Neuron (in vitro differentiated cells): ENCODE data around the gene ITPR1.
A peak's percentile ranks its signal among the peaks of the same experiment; 100 is the strongest.

Source experiments
- H2AFZ ChIP-seq: one replicate; pipeline ENCODE4 v1.6.1; 2013; ENCODE audit warnings: low read depth, mild to moderate bottlenecking, inconsistent platforms, low read length, moderate library complexity
- H3K27me3 ChIP-seq: one replicate; pipeline ENCODE4 v1.6.1; 2013; ENCODE audit warnings: low read length; ENCODE audit not compliant: insufficient read depth
- H3K36me3 ChIP-seq: one replicate; pipeline ENCODE4 v1.6.1; 2013; ENCODE audit warnings: low read length; ENCODE audit not compliant: insufficient read depth
- H3K4me1 ChIP-seq: one replicate; pipeline ENCODE4 v1.6.1; 2013; ENCODE audit warnings: low read length; ENCODE audit not compliant: insufficient read depth
- H3K4me3 ChIP-seq: 2 replicates; pipeline ENCODE4 v1.5.1; 2013; ENCODE audit warnings: mild to moderate bottlenecking, low read length, moderate library complexity
- H3K9me3 ChIP-seq: one replicate; pipeline ENCODE4 v1.6.1; 2013; ENCODE audit warnings: low read length

ITPR1 gene

GRCh38 chr3:4855676-4856075 lies 362.5 kb downstream of the ITPR1 start:
- H3K4me1 ChIP-seq: no peaks in the 10 kb centered on the region
- H2AFZ ChIP-seq: no peak overlapping the region
- no peaks in the 10 kb centered on the region for H3K9me3 ChIP-seq
- no peaks in the 10 kb centered on the region for H3K36me3 ChIP-seq
- H3K4me3 ChIP-seq: no peak overlapping the region
- no peaks in the 10 kb centered on the region for H3K27me3 ChIP-seq

DNA sequence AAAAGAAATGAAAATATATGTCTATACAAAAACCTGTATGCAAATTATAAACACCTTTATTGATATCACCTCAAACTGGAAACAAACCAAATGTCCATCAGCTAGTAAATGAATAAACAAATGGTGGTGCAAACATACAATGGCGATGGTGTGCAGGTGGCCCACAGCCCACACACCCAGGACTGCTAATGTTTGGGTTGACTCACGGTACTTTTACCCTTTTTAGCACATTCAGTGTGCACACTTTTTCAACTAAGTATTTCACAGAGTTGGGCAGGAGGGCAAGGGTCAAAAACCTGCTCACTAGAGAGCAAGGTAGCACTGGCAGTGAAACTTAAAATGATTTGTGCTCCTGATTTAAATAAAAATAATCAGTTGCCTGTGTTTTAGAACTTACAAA lies 363.0 kb downstream of the ITPR1 start:
- H2AFZ ChIP-seq: no peak overlapping the region
- no peaks in the 10 kb centered on the region for H3K4me1 ChIP-seq
- no peaks in the 10 kb centered on the region for H3K36me3 ChIP-seq
- no peaks in the 10 kb centered on the region for H3K9me3 ChIP-seq
- H3K27me3 ChIP-seq: no peaks in the 10 kb centered on the region
- no peak overlapping the region for H3K4me3 ChIP-seq

GRCh38 chr3:4856564-4856963 lies 363.4 kb downstream of the ITPR1 start:
- no peaks in the 10 kb centered on the region for H3K4me1 ChIP-seq
- no peaks in the 10 kb centered on the region for H3K36me3 ChIP-seq
- H2AFZ ChIP-seq: no peak overlapping the region
- no peaks in the 10 kb centered on the region for H3K27me3 ChIP-seq
- no peaks in the 10 kb centered on the region for H3K9me3 ChIP-seq
- no peak overlapping the region for H3K4me3 ChIP-seq

DNA sequence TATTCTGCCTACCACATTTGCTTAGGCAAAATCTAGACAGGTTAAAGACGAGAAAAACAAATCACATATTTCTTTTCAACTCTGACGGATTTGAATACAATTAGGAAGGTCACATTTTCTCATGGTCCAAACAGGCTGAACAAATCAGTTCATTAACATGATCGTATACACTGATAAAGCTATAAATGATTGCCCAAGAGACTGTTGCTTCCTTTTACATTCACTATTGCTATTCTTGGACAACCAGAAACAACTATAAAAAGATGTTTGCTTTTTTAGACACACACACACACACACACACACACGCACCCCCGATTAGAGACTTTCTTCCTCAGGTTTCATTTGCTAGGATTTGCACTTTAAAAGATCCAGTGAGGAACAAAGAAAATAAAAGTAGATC lies 363.8 kb downstream of the ITPR1 start:
- no peaks in the 10 kb centered on the region for H3K27me3 ChIP-seq
- no peak overlapping the region for H2AFZ ChIP-seq
- no peaks in the 10 kb centered on the region for H3K4me1 ChIP-seq
- H3K4me3 ChIP-seq: no peak overlapping the region
- no peaks in the 10 kb centered on the region for H3K9me3 ChIP-seq
- no peaks in the 10 kb centered on the region for H3K36me3 ChIP-seq

GRCh38 chr3:4859788-4860187 lies 366.6 kb downstream of the ITPR1 start:
- H3K36me3 ChIP-seq: no peaks in the 10 kb centered on the region
- H3K27me3 ChIP-seq: no peaks in the 10 kb centered on the region
- no peaks in the 10 kb centered on the region for H3K9me3 ChIP-seq
- H3K4me1 ChIP-seq: no peaks in the 10 kb centered on the region
- no peak overlapping the region for H2AFZ ChIP-seq
- no peak overlapping the region for H3K4me3 ChIP-seq

DNA sequence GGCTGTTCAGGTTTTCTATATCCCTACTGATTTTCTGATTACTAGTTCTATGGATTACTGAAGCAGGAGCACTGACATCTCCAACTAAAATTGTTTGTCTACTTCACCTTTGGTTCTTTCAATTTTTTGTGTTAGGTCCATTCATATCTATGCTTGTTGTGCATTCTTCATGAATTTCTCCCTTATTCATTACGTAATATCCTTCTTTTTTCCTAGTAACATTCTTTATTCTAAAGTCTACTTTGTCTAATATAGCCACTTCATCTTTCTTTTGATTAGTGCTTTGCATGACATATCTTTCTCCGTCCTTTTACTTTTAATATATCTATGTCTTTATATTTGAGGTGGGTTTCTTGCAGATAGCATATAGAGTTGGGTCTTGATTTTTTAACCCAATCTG lies 369.8 kb downstream of the ITPR1 start:
- H3K9me3 ChIP-seq: no peaks in the 10 kb centered on the region
- no peak overlapping the region for H3K4me3 ChIP-seq
- no peaks in the 10 kb centered on the region for H3K27me3 ChIP-seq
- H2AFZ ChIP-seq: no peak overlapping the region
- H3K4me1 ChIP-seq: no peaks in the 10 kb centered on the region
- no peaks in the 10 kb centered on the region for H3K36me3 ChIP-seq

GRCh38 chr3:4864503-4864902 lies 371.4 kb downstream of the ITPR1 start:
- H3K27me3 ChIP-seq: no peaks in the 10 kb centered on the region
- no peak overlapping the region for H2AFZ ChIP-seq
- no peaks in the 10 kb centered on the region for H3K9me3 ChIP-seq
- no peaks in the 10 kb centered on the region for H3K4me1 ChIP-seq
- no peak overlapping the region for H3K4me3 ChIP-seq
- no peaks in the 10 kb centered on the region for H3K36me3 ChIP-seq

DNA sequence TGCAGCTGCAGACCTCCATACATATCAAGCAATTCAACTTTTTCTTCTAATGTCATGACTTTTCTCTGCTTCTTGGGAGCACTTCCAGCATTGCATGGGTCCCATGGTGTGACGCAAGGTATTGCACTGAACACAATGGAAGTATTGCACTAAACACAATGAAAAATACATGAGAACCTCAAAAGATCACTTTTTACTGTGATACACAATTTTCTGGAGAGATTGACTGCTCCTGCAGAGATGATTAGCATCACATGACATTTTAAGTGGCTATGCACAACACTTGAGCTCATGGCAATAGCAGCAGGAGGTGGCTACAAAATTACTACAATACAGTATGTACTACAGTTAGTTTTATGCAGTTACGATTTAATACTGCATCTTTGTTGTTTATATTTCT lies 372.6 kb downstream of the ITPR1 start:
- Histone ChIP-seq H3K27me3 (no peaks in the 10 kb centered on the region), H3K4me1 (no peaks in the 10 kb centered on the region), H3K9me3 (no peaks in the 10 kb centered on the region), H3K36me3 (no peaks in the 10 kb centered on the region), H2AFZ (no peak overlapping the region), H3K4me3 (no peak overlapping the region)

DNA sequence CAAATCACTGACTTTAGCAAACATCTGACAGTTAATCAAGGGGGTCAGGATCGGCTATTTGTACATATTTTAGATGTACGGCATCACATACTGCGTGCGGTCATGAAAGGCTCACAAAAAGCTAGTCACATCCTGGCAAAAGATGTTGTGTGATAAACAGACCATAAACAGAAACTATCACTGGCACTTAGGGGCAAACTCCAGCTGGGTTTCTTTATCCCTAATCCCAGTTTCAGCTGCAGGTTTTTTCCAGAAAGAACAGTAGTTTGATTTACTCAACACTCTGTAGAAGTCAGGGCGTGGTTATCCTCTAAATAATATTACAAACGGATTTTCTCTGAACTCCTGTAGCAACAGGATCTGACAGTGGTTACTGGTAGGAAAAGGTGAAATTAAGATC lies 373.7 kb downstream of the ITPR1 start:
- Histone ChIP-seq H3K9me3 (no peaks in the 10 kb centered on the region), H3K27me3 (no peaks in the 10 kb centered on the region), H3K4me3 (no peak overlapping the region), H3K36me3 (no peaks in the 10 kb centered on the region), H2AFZ (no peak overlapping the region), H3K4me1 (no peaks in the 10 kb centered on the region)

- Histone ChIP-seq H3K4me3 (no peak overlapping the region), H3K4me1 (no peaks in the 10 kb centered on the region), H2AFZ (no peak overlapping the region), H3K27me3 (no peaks in the 10 kb centered on the region), H3K36me3 (no peaks in the 10 kb centered on the region), H3K9me3 (no peaks in the 10 kb centered on the region)
Observed at GRCh38 chr3:4877173-4877787, 384.1 kb downstream of the ITPR1 start.

- Histone ChIP-seq H3K27me3 (no peaks in the 10 kb centered on the region), H3K9me3 (no peaks in the 10 kb centered on the region), H3K4me1 (peaks cover 12% of the 10 kb centered on the region), H2AFZ (no peak overlapping the region), H3K4me3 (no peak overlapping the region), H3K36me3 (no peaks in the 10 kb centered on the region)
Observed at GRCh38 chr3:4880850-4881249, 387.7 kb downstream of the ITPR1 start.

- Histone ChIP-seq H3K4me3 (no peak overlapping the region), H3K9me3 (no peaks in the 10 kb centered on the region), H3K36me3 (no peaks in the 10 kb centered on the region), H3K27me3 (no peaks in the 10 kb centered on the region), H3K4me1 (peaks cover 12% of the 10 kb centered on the region), H2AFZ (no peak overlapping the region)
Observed at GRCh38 chr3:4882548-4882947, 389.4 kb downstream of the ITPR1 start.

- Histone ChIP-seq H3K36me3 (no peaks in the 10 kb centered on the region), H3K9me3 (no peaks in the 10 kb centered on the region)
Observed at GRCh38 chr3:4883011-4883410, 389.9 kb downstream of the ITPR1 start.

DNA sequence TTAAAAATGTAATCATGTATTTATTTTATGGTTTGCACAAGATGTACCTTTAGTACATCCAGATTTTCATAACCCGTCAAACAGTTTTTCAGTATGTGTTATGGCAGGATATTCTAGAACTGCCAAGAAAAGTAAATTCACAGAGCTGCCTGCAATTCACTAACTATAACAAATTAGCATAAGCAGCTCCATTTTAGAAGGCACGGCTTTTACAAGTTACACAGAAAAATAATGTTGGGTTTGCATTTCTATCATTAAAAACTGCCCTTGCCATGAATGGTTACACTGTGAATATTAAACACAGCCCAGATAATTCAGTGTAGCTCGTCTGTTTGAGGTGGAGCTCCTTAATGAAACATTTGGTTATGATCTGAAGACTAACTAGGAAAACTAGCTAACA lies 391.7 kb downstream of the ITPR1 start:
- Histone ChIP-seq H3K36me3 (no peaks in the 10 kb centered on the region), H3K4me1 (peaks cover 12% of the 10 kb centered on the region), H2AFZ (peak overlapping the region; percentile 5), H3K9me3 (no peaks in the 10 kb centered on the region), H3K27me3 (no peaks in the 10 kb centered on the region), H3K4me3 (no peak overlapping the region)

More at GRCh38 chr3:4883011-4883410, 389.9 kb downstream of the ITPR1 start:
- Histone ChIP-seq H3K4me1 (peaks cover 12% of the 10 kb centered on the region), H3K4me3 (no peak overlapping the region), H2AFZ (no peak overlapping the region), H3K27me3 (no peaks in the 10 kb centered on the region)
